Head of caudate nucleus (tissue), 42 donors: ENCODE results near the gene CDH5.

Source experiments
- DNase-seq, 42 donors: peaks; one replicate each; pipeline versions ENCODE4 v3.0.0 to v3.0.0-alpha.2; 2020 to 2021; ENCODE audit warnings: mixed read lengths in 7 of 42
- intact Hi-C: fragments of 100-400 bp; cut with DNase I; formaldehyde crosslinking; loops from one replicate; pipeline ENCODE4 v1.15.0; 2022

CDH5 gene

DNA sequence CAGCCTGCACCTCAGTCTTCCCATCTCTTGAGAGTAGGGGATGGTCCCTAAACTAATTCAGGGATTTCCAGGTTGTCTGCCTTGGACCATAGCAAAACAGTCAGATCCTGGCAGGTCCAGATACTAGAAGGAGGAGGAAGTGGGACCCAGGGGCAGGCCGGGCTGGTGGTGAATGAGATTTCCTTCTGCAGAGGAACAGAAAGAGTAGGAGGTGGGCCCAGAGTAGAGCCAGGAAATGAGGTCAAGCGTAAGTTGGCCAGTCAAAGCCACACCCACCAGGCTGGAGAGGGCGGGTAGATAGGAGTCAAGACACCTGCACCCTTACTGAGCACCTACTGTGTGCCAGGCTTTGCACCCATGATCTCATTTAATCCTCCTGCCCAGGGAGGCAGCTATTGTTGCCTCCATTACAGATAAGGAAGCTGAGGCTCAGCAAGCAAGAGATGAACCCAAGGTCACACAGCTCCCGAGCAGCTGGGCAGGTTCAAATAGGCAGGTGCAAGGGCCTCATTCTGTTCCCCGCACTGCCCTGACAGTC lies 2.6 kb downstream of the CDH5 start:
- DNase-seq: peak in 6 of 42 donors; percentile 5 to 32 (median 10)
- intact Hi-C loops: no loop called here

DNA sequence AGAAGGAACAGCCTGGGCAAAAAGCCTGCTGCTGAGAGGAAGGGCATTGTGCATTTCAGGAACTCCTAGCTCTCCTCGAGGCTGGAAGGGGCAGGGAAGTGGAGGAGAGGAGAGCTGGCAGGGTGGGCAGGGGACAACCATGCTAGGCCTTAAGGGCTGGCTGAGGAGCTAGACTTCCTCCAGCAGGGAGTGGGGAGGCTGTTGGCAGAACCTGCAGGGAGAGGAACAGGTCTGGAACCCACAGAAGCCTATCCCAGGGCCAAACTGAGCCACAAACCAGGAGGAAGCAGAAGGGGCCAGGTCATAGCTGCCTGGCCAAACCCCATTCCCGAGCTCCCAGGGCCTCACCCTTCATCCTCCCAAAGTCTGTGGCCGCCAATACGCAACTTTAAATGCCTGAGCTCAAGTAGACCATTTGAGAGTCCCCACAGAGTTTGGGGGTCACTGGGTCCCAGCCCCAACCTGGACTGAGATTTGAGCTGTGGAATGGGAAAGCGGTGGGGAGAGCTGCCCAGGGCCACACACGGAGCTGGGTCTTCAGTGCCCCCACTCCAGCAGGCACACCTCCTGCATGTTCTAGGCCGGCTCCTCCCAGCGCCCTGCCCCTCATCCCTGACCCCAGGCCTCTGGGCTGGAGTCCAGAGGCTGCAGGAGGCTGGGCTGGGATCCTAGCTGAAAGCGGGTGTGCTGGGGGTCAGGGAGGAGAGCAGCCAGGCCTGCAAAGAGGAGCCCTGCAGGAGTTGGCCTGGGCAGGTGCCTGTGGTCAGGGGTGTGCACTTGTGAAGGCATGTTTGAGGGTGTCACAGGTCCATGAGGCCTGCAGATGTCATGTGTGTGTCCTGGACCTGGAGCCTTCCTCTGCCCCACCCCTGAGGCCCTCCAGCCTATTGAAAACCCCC lies 4.5 kb downstream of the CDH5 start:
- DNase-seq: no peak
- intact Hi-C loops: no loop called here

DNA sequence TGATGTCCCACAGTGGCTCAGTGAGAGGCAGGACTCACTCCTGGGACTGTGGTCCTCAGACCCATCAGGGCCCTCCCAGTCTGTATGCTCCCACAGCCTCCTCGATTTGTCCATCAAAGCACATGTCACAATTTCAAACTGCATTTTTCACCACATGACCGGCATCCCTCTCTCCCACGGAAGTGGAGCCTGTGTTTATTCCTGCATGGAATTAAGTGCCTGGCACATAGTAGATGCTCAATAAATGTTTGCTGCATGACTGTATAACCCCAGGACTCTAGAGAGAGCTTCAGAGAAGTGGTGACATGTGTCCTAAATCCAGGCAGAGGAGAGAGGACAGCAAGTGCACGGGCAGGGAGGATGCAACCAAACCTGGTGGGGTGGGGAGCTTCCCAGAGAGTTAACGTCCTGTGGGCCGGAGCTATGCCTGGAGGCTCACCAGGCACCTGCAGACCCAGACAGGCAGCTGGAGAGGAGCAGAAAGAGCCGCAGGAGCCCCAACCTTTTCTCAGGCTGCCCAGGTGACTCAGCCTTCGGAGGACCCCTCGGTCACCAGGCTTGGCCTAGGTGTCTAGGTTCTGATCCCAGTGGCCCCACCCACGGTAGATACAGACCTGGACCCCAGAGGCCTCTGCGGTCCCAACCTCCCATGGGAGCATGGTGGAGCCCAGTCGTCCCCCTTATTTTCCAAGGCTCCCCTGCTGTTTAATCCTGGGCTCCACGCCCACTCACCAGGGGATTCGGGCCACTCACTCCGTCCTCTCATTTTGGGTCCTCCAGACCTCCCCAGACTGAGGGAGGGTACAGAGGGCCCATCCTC lies 5.8 kb downstream of the CDH5 start:
- intact Hi-C loops: no loop called here
- DNase-seq: no peak

DNA sequence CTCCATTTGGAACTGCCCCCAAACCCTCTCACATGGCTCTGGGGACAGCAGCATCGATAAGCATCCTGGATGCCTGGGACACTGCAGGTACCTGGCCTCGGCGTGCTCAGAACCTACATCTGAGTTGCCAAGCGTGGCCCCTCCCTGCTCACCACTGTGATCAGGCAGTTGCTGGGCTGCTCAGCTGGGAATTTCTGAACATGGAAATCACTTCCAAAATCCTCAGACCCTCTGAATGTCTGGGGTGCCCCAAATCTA lies 6.3 kb downstream of the CDH5 start:
- DNase-seq: no peak
- intact Hi-C loops: no loop called here

DNA sequence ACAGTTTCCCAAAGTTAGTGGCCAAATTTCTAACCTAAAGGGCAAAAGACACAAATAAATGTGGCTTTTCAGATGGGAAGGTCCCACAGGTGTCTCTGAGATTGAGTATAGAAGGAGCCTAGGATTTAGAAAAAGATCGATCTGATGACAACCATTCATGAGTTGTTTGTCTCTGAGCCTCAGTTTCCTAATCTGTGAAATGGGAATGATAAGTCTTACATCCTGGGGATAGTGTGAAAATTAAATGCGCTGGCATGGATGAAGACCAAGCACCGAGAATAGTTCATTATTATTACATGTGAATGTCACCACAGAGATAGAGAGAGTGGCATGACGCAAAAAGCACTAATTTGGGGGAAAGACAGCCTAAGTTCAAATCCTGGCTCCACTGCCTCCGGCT lies 7.2 kb downstream of the CDH5 start:
- no peak for DNase-seq
- intact Hi-C loops: no loop called here

DNA sequence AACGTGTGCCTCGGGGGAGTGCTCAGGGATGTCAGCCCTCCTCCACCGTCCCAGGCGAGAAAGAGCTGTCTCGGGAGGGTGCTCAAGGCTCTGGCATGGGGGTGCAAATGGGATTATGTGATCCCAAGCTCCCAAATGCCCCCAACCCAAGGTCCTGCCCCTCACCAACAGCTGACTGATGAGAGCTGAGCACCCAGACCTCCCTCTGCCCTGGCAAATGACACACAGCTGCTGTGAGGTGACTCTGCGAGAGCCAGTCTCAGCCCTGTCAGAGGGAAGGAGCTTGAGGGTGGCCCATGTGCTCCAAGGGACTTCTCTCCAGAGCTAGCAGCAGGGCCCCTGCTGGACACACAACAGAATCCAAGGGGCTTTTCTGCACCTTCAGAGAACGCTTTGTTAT lies 7.7 kb downstream of the CDH5 start:
- DNase-seq: no peak
- intact Hi-C loops: no loop called here

DNA sequence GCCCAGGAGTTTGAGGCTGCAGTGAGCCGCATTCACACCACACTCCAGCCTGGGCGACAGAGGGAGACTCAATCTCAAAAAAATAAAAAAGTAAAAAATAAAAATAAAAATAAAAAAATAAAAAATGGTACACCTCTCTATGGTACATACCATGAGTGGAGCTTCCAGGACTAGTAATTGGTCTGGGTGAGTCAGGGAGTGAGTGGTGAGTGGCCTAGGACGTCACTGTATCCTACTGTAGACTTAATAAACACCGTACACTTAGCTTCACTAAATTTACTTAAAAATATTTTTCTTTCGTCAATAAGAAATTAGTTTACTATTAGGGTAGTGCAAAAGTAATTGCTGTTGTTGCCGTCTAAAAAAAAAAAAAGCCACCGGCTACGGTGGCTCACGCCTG lies 9.0 kb downstream of the CDH5 start:
- intact Hi-C loops: no loop called here
- no peak for DNase-seq

DNA sequence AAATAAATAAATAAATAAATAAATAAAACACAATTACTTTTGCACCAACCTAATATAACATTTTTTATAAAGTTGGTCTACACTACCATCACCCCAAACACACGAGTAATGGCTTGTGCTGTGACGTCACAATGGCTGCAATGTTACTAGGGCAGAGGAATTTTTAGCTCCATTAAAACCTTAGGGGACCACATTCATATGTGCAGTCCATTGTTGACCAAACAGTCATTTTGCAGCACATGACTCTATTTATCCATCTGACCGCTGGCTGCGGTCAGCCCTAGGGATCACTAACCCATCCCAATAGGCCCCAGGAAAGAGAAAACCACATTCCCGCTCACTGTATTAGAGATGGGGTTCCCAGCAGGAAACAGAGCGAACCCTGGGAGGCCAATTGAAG lies 9.6 kb downstream of the CDH5 start:
- no peak for DNase-seq
- intact Hi-C loops: no loop called here

DNA sequence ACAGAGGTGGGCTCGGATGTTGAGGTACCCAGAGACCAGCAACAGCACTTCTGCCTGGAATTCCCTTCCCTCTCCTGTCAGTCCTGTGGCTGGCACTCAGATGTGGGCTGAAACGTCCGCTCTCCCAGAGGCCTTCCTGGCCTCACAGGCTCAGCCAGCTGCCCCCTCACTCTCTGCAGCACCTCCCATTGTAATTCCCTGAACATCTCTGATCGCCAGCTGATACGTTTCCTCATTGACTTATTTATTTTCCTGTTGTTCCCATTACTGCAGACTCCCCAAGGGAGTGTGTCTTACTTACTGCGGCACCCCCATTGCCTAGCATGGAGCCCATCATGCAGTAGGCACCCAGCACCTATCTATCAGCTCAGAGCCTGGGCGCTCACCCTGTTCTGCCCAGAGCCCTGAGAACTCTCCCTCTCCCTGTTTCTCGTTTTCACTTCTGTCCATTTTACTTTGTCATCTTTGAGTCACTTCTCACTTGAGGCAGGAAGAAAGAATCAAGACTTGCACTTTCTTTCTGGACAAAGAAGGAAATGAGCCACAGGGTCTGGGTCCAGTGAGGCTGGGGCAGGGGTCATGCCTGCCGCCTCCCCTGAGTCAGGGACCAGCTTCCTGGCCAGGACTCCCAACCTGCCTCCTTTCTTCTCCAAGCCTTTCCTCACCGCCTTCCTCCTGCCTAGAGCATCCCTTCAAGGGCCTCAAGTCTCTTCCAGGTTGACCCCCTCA lies 10.2 kb downstream of the CDH5 start:
- DNase-seq: no peak
- intact Hi-C loops: no loop called here

DNA sequence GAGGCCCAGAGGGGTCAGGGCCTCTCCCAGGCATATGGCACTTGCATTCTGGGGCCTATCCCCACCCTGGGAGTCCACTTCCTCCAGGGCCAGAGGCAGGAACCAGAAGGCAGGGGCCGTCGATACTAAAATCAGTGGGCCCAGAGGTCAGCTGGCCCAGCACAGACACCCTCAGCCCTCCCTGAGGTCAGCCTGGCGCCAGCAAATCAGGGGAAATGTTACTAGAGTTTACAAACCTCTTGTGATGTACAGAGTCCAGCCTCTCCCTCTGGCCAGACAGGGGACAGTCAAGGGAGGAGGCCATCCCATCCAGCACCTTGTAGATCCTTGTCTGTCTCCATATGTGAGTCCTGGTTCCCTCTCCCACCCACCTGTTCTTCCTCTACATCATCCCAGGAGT lies 10.8 kb downstream of the CDH5 start:
- intact Hi-C loops: no loop called here
- DNase-seq: no peak

DNA sequence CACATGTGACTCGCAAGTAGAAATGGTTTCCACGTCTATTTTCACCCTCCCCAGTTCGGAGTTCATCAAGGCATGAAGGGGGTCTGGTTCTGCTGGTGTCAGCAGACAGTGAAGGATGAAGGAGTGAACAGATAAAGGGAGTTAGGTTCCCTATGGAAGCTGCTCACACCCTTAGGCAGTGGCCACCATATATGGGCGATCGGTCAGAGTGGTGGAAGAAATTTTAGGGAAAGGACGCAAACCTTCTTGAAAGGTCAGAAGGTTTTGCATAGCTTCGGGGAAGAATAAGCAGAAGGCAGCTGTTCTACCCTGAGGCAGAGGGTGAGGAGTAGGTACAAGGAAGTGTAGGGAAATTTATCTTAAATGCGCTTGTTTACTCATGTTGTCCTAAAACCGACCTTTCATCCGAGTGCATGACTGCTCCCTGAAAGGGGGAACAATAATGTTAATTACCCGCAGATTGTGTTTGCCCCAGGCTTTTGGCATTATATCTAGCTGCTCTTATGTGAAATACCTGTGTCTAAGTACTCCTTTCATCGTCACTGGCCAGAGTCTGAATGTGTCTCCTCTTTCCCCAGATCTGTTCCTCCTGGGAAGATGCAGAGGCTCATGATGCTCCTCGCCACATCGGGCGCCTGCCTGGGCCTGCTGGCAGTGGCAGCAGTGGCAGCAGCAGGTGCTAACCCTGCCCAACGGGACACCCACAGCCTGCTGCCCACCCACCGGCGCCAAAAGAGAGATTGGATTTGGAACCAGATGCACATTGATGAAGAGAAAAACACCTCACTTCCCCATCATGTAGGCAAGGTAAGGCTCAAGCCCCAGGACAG lies 12.5 kb downstream of the CDH5 start:
- DNase-seq: no peak
- intact Hi-C loops: no loop called here

DNA sequence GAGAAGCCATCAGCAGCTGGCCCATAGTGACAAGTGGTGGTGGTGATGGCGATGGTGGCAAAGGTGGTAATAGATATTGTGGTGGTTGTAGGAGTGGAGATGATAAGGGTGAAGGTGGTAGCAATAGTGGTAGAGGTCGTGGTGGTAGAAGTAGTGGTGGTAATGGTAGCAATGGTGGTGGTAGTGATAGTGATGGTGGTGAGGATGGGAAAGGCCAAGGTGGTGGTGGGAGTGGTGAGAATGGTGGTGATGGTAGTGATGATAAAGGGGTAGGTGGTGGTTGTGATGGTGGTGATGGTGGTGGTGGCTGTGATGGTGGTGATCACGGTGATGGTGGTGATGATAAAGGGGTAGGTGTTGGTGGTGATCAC lies 13.1 kb downstream of the CDH5 start:
- intact Hi-C loops: no loop called here
- DNase-seq: no peak

DNA sequence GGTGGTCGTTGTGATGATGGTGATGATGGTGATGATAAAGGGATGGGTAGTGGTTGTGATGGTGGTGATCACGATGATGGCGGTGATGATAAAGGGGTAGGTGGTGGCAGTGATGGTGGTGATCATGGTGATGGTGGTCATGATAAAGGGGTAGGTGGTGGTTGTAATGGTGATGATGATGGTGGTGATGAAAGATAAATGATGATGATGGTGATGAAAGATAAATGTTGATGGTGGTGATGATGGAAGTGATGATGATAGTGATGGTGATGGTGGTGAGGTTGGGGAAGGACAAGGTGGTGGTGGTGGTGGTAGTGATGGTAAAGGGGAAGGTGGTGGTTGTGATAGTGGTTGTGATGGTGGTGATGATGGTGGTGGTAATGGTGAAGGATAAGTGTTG lies 13.9 kb downstream of the CDH5 start:
- DNase-seq: no peak
- intact Hi-C loops: no loop called here

DNA sequence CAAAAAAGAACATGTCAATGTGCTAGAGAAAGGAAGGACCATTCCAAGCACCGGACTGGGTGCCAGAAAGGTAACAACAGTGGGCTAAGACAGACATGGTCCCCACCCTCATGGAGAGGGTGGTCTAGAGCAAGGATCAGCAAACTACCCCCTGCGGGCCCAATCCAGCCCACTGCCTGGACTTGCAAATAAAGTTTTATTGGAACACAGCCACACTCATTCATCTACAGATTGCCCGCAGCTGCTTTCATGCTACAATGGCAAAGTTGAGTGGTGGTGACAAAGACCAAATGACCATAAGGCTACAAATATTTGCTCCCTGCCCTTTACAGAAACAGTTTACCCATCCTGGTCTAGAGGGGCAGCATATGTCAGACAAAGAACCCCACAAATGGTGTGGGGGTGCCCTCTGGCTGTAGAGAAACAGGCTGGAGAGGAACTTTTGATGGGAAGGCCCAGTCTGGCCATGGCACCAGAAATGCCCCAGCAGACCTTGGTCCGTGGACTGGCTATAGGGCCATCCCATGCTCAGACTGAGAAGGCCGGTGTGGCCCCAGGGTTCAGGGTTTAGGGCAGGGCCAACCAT lies 15.2 kb downstream of the CDH5 start:
- DNase-seq: no peak
- intact Hi-C loops: no loop called here

DNA sequence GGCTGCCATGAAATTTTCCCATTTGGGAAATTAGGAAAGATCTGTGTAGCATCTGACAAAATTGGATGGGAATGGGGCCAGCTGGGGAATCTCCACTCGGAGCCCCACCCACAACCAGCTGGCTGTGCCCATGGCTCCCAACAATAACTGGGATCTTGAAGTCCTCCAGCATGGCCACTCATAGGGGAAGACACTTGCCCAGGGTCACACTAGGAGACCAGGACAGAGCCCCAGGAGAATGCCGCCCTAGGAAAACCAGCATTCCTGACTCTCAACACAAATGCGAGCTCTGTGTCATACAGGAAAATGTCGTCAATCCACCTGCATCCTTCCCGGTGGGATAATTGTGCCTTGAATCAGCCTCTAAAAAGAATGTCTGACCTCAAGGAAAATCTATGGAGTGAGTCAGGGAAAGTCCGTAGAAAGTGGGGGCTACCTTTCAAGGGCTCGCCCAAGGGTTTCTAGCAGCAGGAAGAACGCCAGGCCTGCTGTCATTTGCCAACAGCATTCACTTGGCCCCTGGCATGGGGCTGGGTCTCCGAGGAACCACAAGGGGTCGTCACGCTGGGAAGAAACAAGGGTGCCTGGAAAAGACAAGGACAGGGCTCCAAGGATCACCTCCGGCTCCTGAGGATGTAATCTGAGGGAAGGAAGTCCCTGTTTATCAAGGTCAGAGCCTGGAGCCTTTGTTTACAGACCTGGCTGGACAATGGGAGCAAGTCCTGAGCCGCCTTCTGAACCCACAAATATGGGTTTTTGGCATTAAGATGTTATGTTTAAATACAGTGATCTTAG lies 15.9 kb downstream of the CDH5 start:
- intact Hi-C loops: no loop called here
- DNase-seq: no peak

DNA sequence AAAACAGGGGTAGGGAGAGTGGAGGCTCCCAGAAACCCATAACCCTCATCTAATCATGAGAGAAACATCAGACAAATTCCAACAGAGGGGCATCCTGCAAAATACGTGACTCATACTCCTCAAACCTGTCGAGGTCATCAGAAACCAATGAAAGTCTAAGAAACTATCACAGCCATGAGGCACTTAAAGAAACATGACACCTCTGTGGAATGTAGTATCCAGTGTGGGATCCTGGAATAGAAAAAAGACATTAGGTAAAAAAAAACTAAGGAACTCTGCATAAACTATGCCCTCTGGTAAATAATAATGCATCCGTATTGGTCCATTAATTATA lies 16.4 kb downstream of the CDH5 start:
- intact Hi-C loops: no loop called here
- no peak for DNase-seq

DNA sequence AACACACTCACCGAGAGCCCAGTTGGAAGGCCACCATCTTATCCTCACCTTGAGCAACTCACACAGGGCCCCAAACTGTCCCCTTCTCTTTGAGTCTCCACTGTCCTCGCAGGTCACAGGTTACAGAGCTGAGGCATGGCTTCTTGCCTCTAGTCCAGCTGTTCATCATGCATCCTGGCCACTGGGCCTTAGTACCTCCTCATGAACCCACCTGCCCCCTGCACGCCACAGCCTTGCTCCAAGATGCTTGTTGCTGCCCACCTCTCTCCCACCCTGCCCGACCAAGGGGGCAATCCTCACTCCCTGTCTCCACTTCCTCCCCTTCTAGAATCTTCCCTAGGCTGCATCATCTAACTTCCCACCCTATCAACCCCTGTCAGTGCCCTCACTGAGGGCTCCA lies 17.1 kb downstream of the CDH5 start:
- DNase-seq: no peak
- intact Hi-C loops: no loop called here

DNA sequence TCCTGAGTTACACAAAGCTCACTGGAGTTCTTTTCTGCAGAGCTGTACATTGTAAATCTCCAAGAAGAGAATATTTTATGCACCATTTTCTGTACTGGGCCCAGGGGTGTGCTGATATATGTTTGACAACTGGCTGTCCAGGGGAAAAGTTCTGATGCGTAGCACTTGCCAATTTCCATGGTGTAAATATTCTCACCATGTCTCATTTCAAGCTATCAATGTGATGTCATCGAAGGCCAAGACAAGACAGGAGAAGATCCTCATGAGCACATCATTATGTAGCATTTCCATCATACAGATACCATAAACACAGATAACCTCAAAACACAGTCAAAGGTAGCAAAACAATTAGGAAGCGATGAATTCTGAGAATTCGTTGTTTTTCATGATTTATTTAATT lies 18.9 kb downstream of the CDH5 start:
- no peak for DNase-seq
- intact Hi-C loops: no loop called here
